Measurements from ENCODE around the gene BCOR.

DNA sequence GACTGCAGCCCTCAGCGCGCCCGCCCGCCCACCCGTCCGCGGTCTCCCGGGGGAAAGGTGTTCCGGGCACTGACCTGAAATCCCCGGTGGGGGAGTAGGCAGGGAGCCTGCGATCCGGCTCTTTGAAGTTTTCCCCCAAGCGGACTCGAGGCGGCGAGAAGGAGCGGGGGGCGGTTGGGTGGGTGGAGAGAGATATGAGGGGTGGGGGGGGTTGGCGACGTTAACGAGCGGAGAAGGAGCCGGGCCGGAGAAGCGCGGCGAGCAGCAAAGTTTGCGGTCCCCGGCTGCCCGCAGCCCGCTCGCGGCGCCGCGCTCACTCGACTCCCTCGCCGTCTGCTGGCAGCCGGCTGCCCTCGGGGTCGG lies 636 bp downstream of the BCOR start:
- TF ChIP-seq RCOR1 (IDR thresholded peaks at IDR 0.05; ENCODE audit: insufficient replicate concordance, low read length) (no peak), RAD21 (IDR thresholded peaks at IDR 0.05; ENCODE audit: low read length) (no peak), RFX5 (IDR thresholded peaks at IDR 0.05; ENCODE audit: low read depth, low read length) (no peak), POLR2A (IDR thresholded peaks at IDR 0.05; ENCODE audit: low read depth, low read length) (no peak), MAFK (IDR thresholded peaks at IDR 0.05; ENCODE audit: low read depth, low read length) (no peak), CEBPB (IDR thresholded peaks at IDR 0.05; ENCODE audit: low read depth, low read length) (no peak), SMC3 (IDR thresholded peaks at IDR 0.05; ENCODE audit: low read depth, low read length) (no peak), FOS (IDR thresholded peaks at IDR 0.05; ENCODE audit: low read depth, low read length) (no peak), MAZ (IDR thresholded peaks at IDR 0.05; ENCODE audit: borderline replicate concordance, low read depth, low read length) (no peak)
- TF ChIP-seq, protein P1, sequence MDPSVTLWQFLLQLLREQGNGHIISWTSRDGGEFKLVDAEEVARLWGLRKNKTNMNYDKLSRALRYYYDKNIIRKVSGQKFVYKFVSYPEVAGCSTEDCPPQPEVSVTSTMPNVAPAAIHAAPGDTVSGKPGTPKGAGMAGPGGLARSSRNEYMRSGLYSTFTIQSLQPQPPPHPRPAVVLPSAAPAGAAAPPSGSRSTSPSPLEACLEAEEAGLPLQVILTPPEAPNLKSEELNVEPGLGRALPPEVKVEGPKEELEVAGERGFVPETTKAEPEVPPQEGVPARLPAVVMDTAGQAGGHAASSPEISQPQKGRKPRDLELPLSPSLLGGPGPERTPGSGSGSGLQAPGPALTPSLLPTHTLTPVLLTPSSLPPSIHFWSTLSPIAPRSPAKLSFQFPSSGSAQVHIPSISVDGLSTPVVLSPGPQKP (IDR thresholded peaks at IDR 0.05; ENCODE audit: borderline replicate concordance, low read depth, low read length): no peak
- TF ChIP-seq, protein P2, sequence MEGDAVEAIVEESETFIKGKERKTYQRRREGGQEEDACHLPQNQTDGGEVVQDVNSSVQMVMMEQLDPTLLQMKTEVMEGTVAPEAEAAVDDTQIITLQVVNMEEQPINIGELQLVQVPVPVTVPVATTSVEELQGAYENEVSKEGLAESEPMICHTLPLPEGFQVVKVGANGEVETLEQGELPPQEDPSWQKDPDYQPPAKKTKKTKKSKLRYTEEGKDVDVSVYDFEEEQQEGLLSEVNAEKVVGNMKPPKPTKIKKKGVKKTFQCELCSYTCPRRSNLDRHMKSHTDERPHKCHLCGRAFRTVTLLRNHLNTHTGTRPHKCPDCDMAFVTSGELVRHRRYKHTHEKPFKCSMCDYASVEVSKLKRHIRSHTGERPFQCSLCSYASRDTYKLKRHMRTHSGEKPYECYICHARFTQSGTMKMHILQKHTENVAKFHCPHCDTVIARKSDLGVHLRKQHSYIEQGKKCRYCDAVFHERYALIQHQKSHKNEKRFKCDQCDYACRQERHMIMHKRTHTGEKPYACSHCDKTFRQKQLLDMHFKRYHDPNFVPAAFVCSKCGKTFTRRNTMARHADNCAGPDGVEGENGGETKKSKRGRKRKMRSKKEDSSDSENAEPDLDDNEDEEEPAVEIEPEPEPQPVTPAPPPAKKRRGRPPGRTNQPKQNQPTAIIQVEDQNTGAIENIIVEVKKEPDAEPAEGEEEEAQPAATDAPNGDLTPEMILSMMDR (conservative IDR thresholded peaks at IDR 0.05; ENCODE audit: low read depth, low read length): no peak
- TF ChIP-seq, protein P3, sequence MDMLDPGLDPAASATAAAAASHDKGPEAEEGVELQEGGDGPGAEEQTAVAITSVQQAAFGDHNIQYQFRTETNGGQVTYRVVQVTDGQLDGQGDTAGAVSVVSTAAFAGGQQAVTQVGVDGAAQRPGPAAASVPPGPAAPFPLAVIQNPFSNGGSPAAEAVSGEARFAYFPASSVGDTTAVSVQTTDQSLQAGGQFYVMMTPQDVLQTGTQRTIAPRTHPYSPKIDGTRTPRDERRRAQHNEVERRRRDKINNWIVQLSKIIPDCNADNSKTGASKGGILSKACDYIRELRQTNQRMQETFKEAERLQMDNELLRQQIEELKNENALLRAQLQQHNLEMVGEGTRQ (IDR thresholded peaks at IDR 0.05; ENCODE audit: low read depth, low read length): no peak
